HEK293 (cell line): ENCODE measurements around the gene SESN1.

Experiments used
- CTCF ChIA-PET: fragments of 350-600 bp; formaldehyde crosslinking; extraction: SDS; loops from one replicate; lab custom pipeline; 2021; ENCODE audit warnings: antibody characterized with exemption; lab: Yijun Ruan, JAX
- POLR2A ChIA-PET: fragments of 300-600 bp; formaldehyde crosslinking; extraction: SDS; loops from one replicate; lab custom pipeline; 2020; ENCODE audit warnings: antibody characterized with exemption, inconsistent platforms; lab: Yijun Ruan, JAX
- H3K27ac ChIP-seq: fragments of 200-500 bp; sonication (Bioruptor generic); 2 replicates; pipeline ENCODE4 v1.5.1; 2014; ENCODE audit warnings: low read depth, low read length, control low read depth, inconsistent platforms; ENCODE audit errors: extremely low read depth
- H3K36me3 ChIP-seq, 2 experiments: fragments of 200-500 bp in 1 of 2; sonication (Bioruptor generic) in 1 of 2; 1 replicate in 1 of 2; 2 replicates in 1 of 2; pipeline ENCODE4 v1.5.1; 2014 to 2017; ENCODE audit warnings: inconsistent platforms in 2 of 2, low read length in 2 of 2; ENCODE audit not compliant: control insufficient read depth in 2 of 2, insufficient read depth in 1 of 2
- H3K4me1 ChIP-seq: fragments of 200-500 bp; sonication (Bioruptor generic); 2 replicates; pipeline ENCODE4 v1.5.1; 2014; ENCODE audit warnings: mild to moderate bottlenecking, low read length, inconsistent platforms; ENCODE audit not compliant: control insufficient read depth, insufficient read depth
- H3K4me3 ChIP-seq: 2 replicates; pipeline ENCODE4 v1.5.1; 2011; ENCODE audit warnings: low read depth, mild to moderate bottlenecking, control low read depth, low read length, moderate library complexity
- H3K9me3 ChIP-seq: fragments of 200-500 bp; sonication (Bioruptor generic); 2 replicates; pipeline ENCODE4 v1.5.1; 2014; ENCODE audit warnings: low read depth, low read length, inconsistent platforms; ENCODE audit not compliant: control insufficient read depth, insufficient read depth
- EGR2 ChIP-seq: fragments of 450-650 bp; formaldehyde crosslinking; IDR thresholded peaks from 2 replicates; pipeline ENCODE4 v1.5.1; 2016; ENCODE audit warnings: low read depth, missing biosample characterization, missing genetic modification characterization
- GLIS2 ChIP-seq: fragments of 450-650 bp; formaldehyde crosslinking; IDR thresholded peaks from 2 replicates; pipeline ENCODE4 v1.5.1; 2016; ENCODE audit warnings: missing biosample characterization, missing genetic modification characterization
- KLF8 ChIP-seq: fragments of 450-650 bp; formaldehyde crosslinking; IDR thresholded peaks from 2 replicates; pipeline ENCODE4 v1.5.1; 2016; ENCODE audit warnings: missing biosample characterization, missing genetic modification characterization
- KLF9 ChIP-seq: fragments of 450-650 bp; formaldehyde crosslinking; IDR thresholded peaks from 2 replicates; pipeline ENCODE4 v1.5.1; 2016; ENCODE audit warnings: missing biosample characterization, missing genetic modification characterization, low read depth
- SP3 ChIP-seq: fragments of 450-650 bp; formaldehyde crosslinking; IDR thresholded peaks from 2 replicates; pipeline ENCODE4 v1.5.1; 2016; ENCODE audit warnings: missing biosample characterization, missing genetic modification characterization
- TRIM28 ChIP-seq: IDR thresholded peaks from 2 replicates; pipeline ENCODE4 v1.6.1; 2011; ENCODE audit warnings: low read length, control low read depth, borderline replicate concordance
- ZBTB8A ChIP-seq: fragments of 450-650 bp; formaldehyde crosslinking; IDR thresholded peaks from 2 replicates; pipeline ENCODE4 v1.5.1; 2016; ENCODE audit warnings: missing biosample characterization, missing genetic modification characterization
- ZNF138 ChIP-seq: fragments of 450-650 bp; formaldehyde crosslinking; IDR thresholded peaks from 2 replicates; pipeline ENCODE4 v1.5.1; 2016; ENCODE audit warnings: missing biosample characterization, missing genetic modification characterization, borderline replicate concordance
- ZNF174 ChIP-seq: fragments of 450-650 bp; formaldehyde crosslinking; IDR thresholded peaks from 2 replicates; pipeline ENCODE4 v1.5.0; 2017; ENCODE audit warnings: missing biosample characterization, mild to moderate bottlenecking, missing genetic modification characterization
- ZNF354C ChIP-seq: fragments of 450-650 bp; formaldehyde crosslinking; IDR thresholded peaks from 2 replicates; pipeline ENCODE4 v1.5.1; 2016; ENCODE audit warnings: missing biosample characterization, missing genetic modification characterization, low read depth, borderline replicate concordance
- ZNF404 ChIP-seq: fragments of 450-650 bp; formaldehyde crosslinking; IDR thresholded peaks from 2 replicates; pipeline ENCODE4 v1.5.1; 2017; ENCODE audit warnings: missing biosample characterization, missing genetic modification characterization
- ZNF473 ChIP-seq: fragments of 450-650 bp; formaldehyde crosslinking; IDR thresholded peaks from 2 replicates; pipeline ENCODE4 v1.5.1; 2017; ENCODE audit warnings: missing biosample characterization, missing genetic modification characterization
- ZNF501 ChIP-seq: fragments of 450-650 bp; formaldehyde crosslinking; IDR thresholded peaks from 2 replicates; pipeline ENCODE4 v1.5.1; 2016; ENCODE audit warnings: missing biosample characterization, missing genetic modification characterization
- ZNF664 ChIP-seq: fragments of 450-650 bp; formaldehyde crosslinking; IDR thresholded peaks from 2 replicates; pipeline ENCODE4 v1.5.1; 2016; ENCODE audit warnings: missing biosample characterization, missing genetic modification characterization
- ZNF707 ChIP-seq: fragments of 450-650 bp; formaldehyde crosslinking; IDR thresholded peaks from 2 replicates; pipeline ENCODE4 v1.5.1; 2016; ENCODE audit warnings: missing biosample characterization, missing genetic modification characterization
- TF ChIP-seq, protein P1 (sequence below): fragments of 450-650 bp; formaldehyde crosslinking; IDR thresholded peaks from 2 replicates; pipeline ENCODE4 v1.5.1; 2017; ENCODE audit warnings: missing biosample characterization, missing genetic modification characterization
- TF ChIP-seq, protein P2 (sequence below): fragments of 450-650 bp; formaldehyde crosslinking; IDR thresholded peaks from 2 replicates; pipeline ENCODE4 v1.5.1; 2016; ENCODE audit warnings: missing biosample characterization, missing genetic modification characterization
- TF ChIP-seq, protein P3 (sequence below): fragments of 450-650 bp; IDR thresholded peaks from 2 replicates; pipeline ENCODE4 v1.5.1; 2018; ENCODE audit warnings: missing biosample characterization, mild to moderate bottlenecking, missing genetic modification characterization
- TF ChIP-seq, protein P4 (sequence below): fragments of 450-650 bp; formaldehyde crosslinking; IDR thresholded peaks from 2 replicates; pipeline ENCODE4 v1.5.1; 2016; ENCODE audit warnings: missing biosample characterization, missing genetic modification characterization
- TF ChIP-seq, protein P5 (sequence below): fragments of 450-650 bp; formaldehyde crosslinking; IDR thresholded peaks from 2 replicates; pipeline ENCODE4 v1.5.1; 2017; ENCODE audit warnings: missing biosample characterization, mild to moderate bottlenecking, missing genetic modification characterization, moderate library complexity

SESN1 gene

DNA sequence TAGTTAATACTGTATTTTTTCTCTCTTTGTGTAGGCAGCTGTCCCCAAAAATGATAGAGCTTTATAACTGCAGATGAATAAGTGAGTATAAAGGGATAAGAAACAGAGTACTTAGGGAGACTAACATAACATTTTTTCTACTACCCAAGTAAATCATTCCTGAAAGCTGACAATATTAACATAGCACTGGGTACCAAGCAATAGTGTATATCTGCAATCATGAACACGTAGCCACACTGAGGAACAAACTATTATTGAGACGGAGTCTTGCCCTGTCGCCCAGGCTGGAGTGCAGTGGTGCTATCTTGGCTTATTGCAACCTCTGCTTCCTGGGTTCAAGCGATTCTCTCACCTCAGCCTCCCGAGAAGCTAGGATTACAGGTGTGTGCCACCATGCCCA lies 105.9 kb downstream of the SESN1 start:
- H3K4me1 ChIP-seq, result no peaks in the 10 kb centered on the region
- H3K36me3 ChIP-seq, result peaks cover 58 to 79% of the 10 kb centered on the region in 2 experiments
- H3K4me3 ChIP-seq, result no peak overlapping the region
- H3K27ac ChIP-seq, result no peak overlapping the region
- ChIA-PET POLR2A (no interaction called here), CTCF (interaction anchor here (0.5 to 0.6 kb wide), 2 partner anchors 554 to 560 kb away, joined by 3 read pairs; no protein-coding TSS in a partner anchor)
- H3K9me3 ChIP-seq, result no peaks in the 10 kb centered on the region
- TF ChIP-seq ZBTB8A (no peak), EGR2 (tag by site-specific recombination) (no peak), ZNF501 (no peak), ZNF473 (no peak), ZNF664 (no peak), ZNF174 (tag by site-specific recombination) (no peak), KLF8 (tag by site-specific recombination) (no peak), SP3 (no peak), ZNF707 (tag by site-specific recombination) (no peak), KLF9 (no peak), TRIM28 (no peak), GLIS2 (tag by site-specific recombination) (no peak), ZNF404 (tag by site-specific recombination) (no peak), ZNF354C (no peak), ZNF138 (tag by site-specific recombination) (no peak)
- TF ChIP-seq, protein P1, sequence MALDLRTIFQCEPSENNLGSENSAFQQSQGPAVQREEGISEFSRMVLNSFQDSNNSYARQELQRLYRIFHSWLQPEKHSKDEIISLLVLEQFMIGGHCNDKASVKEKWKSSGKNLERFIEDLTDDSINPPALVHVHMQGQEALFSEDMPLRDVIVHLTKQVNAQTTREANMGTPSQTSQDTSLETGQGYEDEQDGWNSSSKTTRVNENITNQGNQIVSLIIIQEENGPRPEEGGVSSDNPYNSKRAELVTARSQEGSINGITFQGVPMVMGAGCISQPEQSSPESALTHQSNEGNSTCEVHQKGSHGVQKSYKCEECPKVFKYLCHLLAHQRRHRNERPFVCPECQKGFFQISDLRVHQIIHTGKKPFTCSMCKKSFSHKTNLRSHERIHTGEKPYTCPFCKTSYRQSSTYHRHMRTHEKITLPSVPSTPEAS (tag by site-specific recombination), result no peak
- TF ChIP-seq, protein P2, sequence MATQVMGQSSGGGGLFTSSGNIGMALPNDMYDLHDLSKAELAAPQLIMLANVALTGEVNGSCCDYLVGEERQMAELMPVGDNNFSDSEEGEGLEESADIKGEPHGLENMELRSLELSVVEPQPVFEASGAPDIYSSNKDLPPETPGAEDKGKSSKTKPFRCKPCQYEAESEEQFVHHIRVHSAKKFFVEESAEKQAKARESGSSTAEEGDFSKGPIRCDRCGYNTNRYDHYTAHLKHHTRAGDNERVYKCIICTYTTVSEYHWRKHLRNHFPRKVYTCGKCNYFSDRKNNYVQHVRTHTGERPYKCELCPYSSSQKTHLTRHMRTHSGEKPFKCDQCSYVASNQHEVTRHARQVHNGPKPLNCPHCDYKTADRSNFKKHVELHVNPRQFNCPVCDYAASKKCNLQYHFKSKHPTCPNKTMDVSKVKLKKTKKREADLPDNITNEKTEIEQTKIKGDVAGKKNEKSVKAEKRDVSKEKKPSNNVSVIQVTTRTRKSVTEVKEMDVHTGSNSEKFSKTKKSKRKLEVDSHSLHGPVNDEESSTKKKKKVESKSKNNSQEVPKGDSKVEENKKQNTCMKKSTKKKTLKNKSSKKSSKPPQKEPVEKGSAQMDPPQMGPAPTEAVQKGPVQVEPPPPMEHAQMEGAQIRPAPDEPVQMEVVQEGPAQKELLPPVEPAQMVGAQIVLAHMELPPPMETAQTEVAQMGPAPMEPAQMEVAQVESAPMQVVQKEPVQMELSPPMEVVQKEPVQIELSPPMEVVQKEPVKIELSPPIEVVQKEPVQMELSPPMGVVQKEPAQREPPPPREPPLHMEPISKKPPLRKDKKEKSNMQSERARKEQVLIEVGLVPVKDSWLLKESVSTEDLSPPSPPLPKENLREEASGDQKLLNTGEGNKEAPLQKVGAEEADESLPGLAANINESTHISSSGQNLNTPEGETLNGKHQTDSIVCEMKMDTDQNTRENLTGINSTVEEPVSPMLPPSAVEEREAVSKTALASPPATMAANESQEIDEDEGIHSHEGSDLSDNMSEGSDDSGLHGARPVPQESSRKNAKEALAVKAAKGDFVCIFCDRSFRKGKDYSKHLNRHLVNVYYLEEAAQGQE (tag by site-specific recombination), result no peak
- TF ChIP-seq, protein P3, sequence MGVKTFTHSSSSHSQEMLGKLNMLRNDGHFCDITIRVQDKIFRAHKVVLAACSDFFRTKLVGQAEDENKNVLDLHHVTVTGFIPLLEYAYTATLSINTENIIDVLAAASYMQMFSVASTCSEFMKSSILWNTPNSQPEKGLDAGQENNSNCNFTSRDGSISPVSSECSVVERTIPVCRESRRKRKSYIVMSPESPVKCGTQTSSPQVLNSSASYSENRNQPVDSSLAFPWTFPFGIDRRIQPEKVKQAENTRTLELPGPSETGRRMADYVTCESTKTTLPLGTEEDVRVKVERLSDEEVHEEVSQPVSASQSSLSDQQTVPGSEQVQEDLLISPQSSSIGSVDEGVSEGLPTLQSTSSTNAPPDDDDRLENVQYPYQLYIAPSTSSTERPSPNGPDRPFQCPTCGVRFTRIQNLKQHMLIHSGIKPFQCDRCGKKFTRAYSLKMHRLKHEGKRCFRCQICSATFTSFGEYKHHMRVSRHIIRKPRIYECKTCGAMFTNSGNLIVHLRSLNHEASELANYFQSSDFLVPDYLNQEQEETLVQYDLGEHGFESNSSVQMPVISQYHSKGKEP, result no peak
- TF ChIP-seq, protein P4, sequence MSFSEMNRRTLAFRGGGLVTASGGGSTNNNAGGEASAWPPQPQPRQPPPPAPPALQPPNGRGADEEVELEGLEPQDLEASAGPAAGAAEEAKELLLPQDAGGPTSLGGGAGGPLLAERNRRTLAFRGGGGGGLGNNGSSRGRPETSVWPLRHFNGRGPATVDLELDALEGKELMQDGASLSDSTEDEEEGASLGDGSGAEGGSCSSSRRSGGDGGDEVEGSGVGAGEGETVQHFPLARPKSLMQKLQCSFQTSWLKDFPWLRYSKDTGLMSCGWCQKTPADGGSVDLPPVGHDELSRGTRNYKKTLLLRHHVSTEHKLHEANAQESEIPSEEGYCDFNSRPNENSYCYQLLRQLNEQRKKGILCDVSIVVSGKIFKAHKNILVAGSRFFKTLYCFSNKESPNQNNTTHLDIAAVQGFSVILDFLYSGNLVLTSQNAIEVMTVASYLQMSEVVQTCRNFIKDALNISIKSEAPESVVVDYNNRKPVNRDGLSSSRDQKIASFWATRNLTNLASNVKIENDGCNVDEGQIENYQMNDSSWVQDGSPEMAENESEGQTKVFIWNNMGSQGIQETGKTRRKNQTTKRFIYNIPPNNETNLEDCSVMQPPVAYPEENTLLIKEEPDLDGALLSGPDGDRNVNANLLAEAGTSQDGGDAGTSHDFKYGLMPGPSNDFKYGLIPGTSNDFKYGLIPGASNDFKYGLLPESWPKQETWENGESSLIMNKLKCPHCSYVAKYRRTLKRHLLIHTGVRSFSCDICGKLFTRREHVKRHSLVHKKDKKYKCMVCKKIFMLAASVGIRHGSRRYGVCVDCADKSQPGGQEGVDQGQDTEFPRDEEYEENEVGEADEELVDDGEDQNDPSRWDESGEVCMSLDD, result no peak
- TF ChIP-seq, protein P5, sequence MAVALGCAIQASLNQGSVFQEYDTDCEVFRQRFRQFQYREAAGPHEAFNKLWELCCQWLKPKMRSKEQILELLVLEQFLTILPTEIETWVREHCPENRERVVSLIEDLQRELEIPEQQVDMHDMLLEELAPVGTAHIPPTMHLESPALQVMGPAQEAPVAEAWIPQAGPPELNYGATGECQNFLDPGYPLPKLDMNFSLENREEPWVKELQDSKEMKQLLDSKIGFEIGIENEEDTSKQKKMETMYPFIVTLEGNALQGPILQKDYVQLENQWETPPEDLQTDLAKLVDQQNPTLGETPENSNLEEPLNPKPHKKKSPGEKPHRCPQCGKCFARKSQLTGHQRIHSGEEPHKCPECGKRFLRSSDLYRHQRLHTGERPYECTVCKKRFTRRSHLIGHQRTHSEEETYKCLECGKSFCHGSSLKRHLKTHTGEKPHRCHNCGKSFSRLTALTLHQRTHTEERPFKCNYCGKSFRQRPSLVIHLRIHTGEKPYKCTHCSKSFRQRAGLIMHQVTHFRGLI, result no peak
